ENCODE measurements around the gene CACNA1H. TPM values are rescaled to one million over a fixed set of nuclear protein-coding genes. Genes with fewer than 3 reads are reported as not detected.
A peak's percentile ranks its signal among the peaks of the same experiment; 100 is the strongest.

The CACNA1H gene
- total and polyA plus RNA-seq, 9 of the 15 experiments (the other 6 are each of a cell fraction or from before 2014, with no cell fraction given): 0.10 to 0.18 TPM; not detected in 7

DNA sequence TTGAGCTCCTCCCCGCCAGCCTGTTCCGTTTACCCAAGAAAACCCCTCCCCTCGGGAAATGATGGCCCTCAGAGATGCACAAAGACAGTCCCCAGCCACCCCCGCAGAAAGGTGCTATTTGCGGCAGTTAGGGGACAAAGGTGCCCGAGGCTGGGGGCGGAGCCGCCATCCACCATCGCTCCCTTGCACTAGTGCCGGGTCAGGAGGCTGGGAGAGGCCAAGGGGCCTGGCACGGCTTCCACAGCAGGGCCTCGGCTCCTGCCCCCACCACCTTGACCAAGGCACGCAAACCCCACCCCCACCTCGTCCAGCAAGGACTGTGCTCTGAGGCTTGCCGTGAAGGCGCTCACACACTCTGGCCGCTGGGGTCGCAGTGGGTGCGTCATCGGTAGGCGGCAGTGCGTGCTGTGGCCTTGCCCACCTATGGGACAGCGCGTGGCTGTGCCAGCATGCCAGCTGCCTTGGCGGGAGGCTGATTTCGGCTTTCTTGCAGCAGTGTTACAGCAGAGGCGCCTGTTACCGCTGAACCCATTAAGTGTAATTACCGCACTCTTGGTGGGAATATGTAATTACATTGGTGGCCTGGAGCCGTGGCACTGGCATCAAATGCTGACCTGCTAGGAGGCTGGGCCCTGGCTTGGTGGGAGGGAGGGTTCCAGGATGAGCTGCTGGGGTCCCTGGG, 40.4 kb downstream of the CACNA1H start (continued):
- no peak for TF ChIP-seq TCF7L2 (IDR thresholded peaks at IDR 0.05; ENCODE audit: low read depth, low read length)
- TF ChIP-seq FOXA1 (IDR thresholded peaks at IDR 0.05; ENCODE audit: borderline replicate concordance): no peak
- TF ChIP-seq MECOM (CRISPR knock-in tag; IDR thresholded peaks at IDR 0.05): no peak
- no peak for TF ChIP-seq JUND (IDR thresholded peaks at IDR 0.05; ENCODE audit: borderline replicate concordance, low read depth, low read length)
- TF ChIP-seq JUND (tag; IDR thresholded peaks at IDR 0.05; ENCODE audit: borderline replicate concordance, low read depth, low read length): no peak
- TF ChIP-seq ZC3H11A (IDR thresholded peaks at IDR 0.05; ENCODE audit: low read depth, low read length): no peak
- no peak for TF ChIP-seq CBX2 (IDR thresholded peaks at IDR 0.05; ENCODE audit: insufficient read depth, low read length, poor library complexity, severe bottlenecking)
- TF ChIP-seq ZBTB7A (IDR thresholded peaks at IDR 0.05; ENCODE audit: borderline replicate concordance, control insufficient read depth, low read depth, low read length): peak; percentile 62; the same call in 1 of the 2 replicates
- TF ChIP-seq SMAD4 (CRISPR knock-in tag; conservative IDR thresholded peaks at IDR 0.05): no peak
- 0 out of 2 replicates have a peak, but pooled peaks have one; percentile 20 for TF ChIP-seq EHMT2 (IDR thresholded peaks at IDR 0.05)
- TF ChIP-seq, protein P1, sequence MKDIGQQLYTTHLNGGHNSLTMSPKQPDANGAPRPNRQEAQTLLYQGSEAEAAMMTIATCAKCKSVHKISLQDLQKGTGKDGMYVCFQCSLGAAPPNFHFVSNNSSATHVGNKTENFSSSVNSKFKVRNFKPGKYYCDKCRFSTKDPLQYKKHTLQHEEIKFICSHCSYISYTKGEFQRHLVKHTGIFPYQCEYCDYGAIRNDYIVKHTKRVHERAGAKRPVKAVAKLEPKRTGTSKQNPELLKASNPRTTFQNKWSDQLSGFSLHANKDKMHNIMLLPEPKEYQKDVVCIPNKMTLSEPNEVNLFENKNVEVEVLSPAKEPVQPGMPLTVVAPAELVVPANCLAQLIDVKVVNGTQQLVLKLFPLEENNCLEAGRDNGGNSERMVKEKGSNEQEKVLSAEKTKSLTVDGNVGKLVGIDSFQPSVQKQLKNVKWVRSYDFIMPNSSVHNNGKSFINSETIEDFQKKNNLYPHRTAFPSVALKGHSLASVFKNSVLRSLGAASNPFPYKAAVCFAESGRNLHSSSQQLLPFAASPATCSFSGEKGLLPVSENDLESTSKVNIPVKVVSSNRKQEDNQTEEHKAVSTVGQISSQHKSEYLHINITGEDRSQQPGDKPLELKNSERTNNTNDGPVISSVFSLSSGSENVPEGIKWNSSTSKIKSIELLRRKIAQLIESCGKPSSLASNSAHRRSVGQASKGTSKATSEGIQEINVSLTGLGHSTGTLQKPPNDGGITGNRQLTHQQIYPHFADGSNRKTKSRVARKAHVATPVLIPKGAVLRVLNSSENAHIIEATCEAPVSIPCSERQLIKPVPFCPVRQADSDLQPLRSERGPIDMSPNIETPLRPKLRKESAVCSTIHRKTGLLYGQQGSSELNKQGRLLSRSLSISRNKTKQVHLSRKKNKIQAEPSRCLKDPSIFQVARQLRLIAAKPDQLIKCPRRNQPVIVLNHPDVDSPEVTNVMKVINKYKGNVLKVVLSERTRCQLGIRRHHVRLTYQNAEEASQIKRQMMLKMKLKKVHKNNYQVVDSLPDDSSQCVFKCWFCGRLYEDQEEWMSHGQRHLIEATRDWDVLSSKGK (CRISPR knock-in tag; IDR thresholded peaks at IDR 0.05): no peak
- TF ChIP-seq HMG20B (CRISPR knock-in tag; IDR thresholded peaks at IDR 0.05): no peak
- peak; percentile 26; the same call in 1 of the 2 replicates for TF ChIP-seq CEBPG (CRISPR knock-in tag; IDR thresholded peaks at IDR 0.05)
- no peak for TF ChIP-seq CEBPG (tag; conservative IDR thresholded peaks at IDR 0.05 in 1 of 2, IDR thresholded peaks at IDR 0.05 in 1 of 2)
- TF ChIP-seq PHB (CRISPR knock-in tag; IDR thresholded peaks at IDR 0.05): no peak
- TF ChIP-seq, protein P2, sequence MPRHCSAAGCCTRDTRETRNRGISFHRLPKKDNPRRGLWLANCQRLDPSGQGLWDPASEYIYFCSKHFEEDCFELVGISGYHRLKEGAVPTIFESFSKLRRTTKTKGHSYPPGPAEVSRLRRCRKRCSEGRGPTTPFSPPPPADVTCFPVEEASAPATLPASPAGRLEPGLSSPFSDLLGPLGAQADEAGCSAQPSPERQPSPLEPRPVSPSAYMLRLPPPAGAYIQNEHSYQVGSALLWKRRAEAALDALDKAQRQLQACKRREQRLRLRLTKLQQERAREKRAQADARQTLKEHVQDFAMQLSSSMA (CRISPR knock-in tag; IDR thresholded peaks at IDR 0.05): no peak
- TF ChIP-seq SMARCA4 (IDR thresholded peaks at IDR 0.05): no peak
- TF ChIP-seq YY1 (IDR thresholded peaks at IDR 0.05; ENCODE audit: borderline replicate concordance in 1 of 3, control insufficient read depth in 1 of 3, extremely low read depth in 1 of 3, insufficient read depth in 3 of 3, insufficient read length in 1 of 3, insufficient replicate concordance in 2 of 3, low read depth in 1 of 3, low read length in 2 of 3): no peak
- no peak for TF ChIP-seq POLR2AphosphoS2 (IDR thresholded peaks at IDR 0.05; ENCODE audit: low read length)
- TF ChIP-seq, protein P3, sequence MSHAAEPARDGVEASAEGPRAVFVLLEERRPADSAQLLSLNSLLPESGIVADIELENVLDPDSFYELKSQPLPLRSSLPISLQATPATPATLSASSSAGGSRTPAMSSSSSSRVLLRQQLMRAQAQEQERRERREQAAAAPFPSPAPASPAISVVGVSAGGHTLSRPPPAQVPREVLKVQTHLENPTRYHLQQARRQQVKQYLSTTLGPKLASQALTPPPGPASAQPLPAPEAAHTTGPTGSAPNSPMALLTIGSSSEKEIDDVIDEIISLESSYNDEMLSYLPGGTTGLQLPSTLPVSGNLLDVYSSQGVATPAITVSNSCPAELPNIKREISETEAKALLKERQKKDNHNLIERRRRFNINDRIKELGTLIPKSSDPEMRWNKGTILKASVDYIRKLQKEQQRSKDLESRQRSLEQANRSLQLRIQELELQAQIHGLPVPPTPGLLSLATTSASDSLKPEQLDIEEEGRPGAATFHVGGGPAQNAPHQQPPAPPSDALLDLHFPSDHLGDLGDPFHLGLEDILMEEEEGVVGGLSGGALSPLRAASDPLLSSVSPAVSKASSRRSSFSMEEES (CRISPR knock-in tag; IDR thresholded peaks at IDR 0.05): no peak
- TF ChIP-seq PTRF (tag; IDR thresholded peaks at IDR 0.05): no peak
- no peak for TF ChIP-seq NRF1 (conservative IDR thresholded peaks at IDR 0.05 in 1 of 2, IDR thresholded peaks at IDR 0.05 in 1 of 2)
- 0 out of 2 replicates have a peak, but pooled peaks have one; percentile 64 for TF ChIP-seq MTA3 (IDR thresholded peaks at IDR 0.05; ENCODE audit: borderline replicate concordance)
- no peak for TF ChIP-seq ZNF830 (CRISPR knock-in tag; IDR thresholded peaks at IDR 0.05)

Measured in K562 (cell line).